ENCODE results near the gene LIPC. TPM values are rescaled to one million over a fixed set of nuclear protein-coding genes. Genes with fewer than 3 reads are reported as not detected.
A peak's percentile ranks its signal among the peaks of the same experiment; 100 is the strongest.

The LIPC gene
- polyA plus RNA-seq, 1 of the 3 experiments (the other 2 are of a cell fraction), result not detected

- TF ChIP-seq, protein P1, sequence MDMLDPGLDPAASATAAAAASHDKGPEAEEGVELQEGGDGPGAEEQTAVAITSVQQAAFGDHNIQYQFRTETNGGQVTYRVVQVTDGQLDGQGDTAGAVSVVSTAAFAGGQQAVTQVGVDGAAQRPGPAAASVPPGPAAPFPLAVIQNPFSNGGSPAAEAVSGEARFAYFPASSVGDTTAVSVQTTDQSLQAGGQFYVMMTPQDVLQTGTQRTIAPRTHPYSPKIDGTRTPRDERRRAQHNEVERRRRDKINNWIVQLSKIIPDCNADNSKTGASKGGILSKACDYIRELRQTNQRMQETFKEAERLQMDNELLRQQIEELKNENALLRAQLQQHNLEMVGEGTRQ (IDR thresholded peaks at IDR 0.05; ENCODE audit: borderline replicate concordance, low read depth, low read length), result no peak
Observed at GRCh38 chr15:58438956-58439355, 7.2 kb downstream of the LIPC start (continued).

- POLR2A ChIA-PET, result no interaction called here
- no peak overlapping the region for H3K4me3 ChIP-seq (ENCODE audit: low read depth in 2 of 2, low read length in 1 of 2)
- 46% methylated on average over 7 of the region's 7 CpGs for WGBS (ENCODE audit: low lambda C conversion rate)
Observed at GRCh38 chr15:58440158-58440910, 8.5 kb downstream of the LIPC start.

More at GRCh38 chr15:58440158-58440910, 8.5 kb downstream of the LIPC start:
- Histone ChIP-seq H2AFZ (ENCODE audit: low read depth) (peak overlapping the region; percentile 72; the same call in 1 of the 2 replicates), H3K9ac (peak overlapping the region; percentile 25; the same call in 1 of the 2 replicates), H3K9me3 (no peaks in the 10 kb centered on the region), H3K9me2 (no peaks in the 10 kb centered on the region), H3K27ac (ENCODE audit: low read depth in 2 of 2, low read length in 1 of 2) (peak overlapping the region in 1 of 2 experiments; percentile 57; a peak in 3 of 4 replicates), H3K4me2 (peak overlapping the region; percentile 61), H3K27me3 (ENCODE audit: insufficient read depth) (no peaks in the 10 kb centered on the region), H3K4me1 (ENCODE audit: control insufficient read depth in 1 of 2, insufficient read depth in 2 of 2, low read depth in 1 of 2, low read length in 1 of 2) (peaks cover 11 to 16% of the 10 kb centered on the region in 2 experiments; a peak in 3 of 4 replicates), H3K36me3 (replicated peaks in 1 of 2; ENCODE audit: control insufficient read depth in 1 of 2, insufficient read depth in 2 of 2, low read length in 1 of 2) (no peaks in the 10 kb centered on the region), H4K20me1 (ENCODE audit: insufficient read depth) (no peaks in the 10 kb centered on the region), H3K79me2 (ENCODE audit: insufficient read depth) (no peaks in the 10 kb centered on the region), H3F3A (replicated peaks; ENCODE audit: insufficient read depth) (no peaks in the 10 kb centered on the region)
- CTCF ChIA-PET, result interaction anchor here (1.0 to 1.4 kb wide), 2 partner anchors 13 to 20 kb away, joined by 3 read pairs; no protein-coding TSS in a partner anchor
- DNase-seq, result no peak
- no peak for TF ChIP-seq TAF1 (IDR thresholded peaks at IDR 0.05; ENCODE audit: borderline replicate concordance, low read depth, low read length)
- no peak for TF ChIP-seq RAD21 (IDR thresholded peaks at IDR 0.05; ENCODE audit: low read length)
- no peak for TF ChIP-seq MXI1 (IDR thresholded peaks at IDR 0.05; ENCODE audit: low read depth, low read length)
- TF ChIP-seq TCF12 (IDR thresholded peaks at IDR 0.05), result peak; percentile 31; the same call in 1 of the 2 replicates
- no peak for TF ChIP-seq NRF1 (IDR thresholded peaks at IDR 0.05; ENCODE audit: low read depth, low read length)
- no peak for TF ChIP-seq YY1 (IDR thresholded peaks at IDR 0.05; ENCODE audit: low read depth)
- TF ChIP-seq MEF2A (IDR thresholded peaks at IDR 0.05; ENCODE audit: borderline replicate concordance, low read depth), result no peak
- no peak for TF ChIP-seq MAX (IDR thresholded peaks at IDR 0.05; ENCODE audit: low read depth)
- TF ChIP-seq, protein P2, sequence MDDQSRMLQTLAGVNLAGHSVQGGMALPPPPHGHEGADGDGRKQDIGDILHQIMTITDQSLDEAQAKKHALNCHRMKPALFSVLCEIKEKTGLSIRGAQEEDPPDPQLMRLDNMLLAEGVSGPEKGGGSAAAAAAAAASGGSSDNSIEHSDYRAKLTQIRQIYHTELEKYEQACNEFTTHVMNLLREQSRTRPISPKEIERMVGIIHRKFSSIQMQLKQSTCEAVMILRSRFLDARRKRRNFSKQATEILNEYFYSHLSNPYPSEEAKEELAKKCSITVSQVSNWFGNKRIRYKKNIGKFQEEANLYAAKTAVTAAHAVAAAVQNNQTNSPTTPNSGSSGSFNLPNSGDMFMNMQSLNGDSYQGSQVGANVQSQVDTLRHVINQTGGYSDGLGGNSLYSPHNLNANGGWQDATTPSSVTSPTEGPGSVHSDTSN (IDR thresholded peaks at IDR 0.05), result no peak
- 0 out of 2 replicates have a peak, but pooled peaks have one; percentile 62 for TF ChIP-seq RXRA (IDR thresholded peaks at IDR 0.05; ENCODE audit: borderline replicate concordance, low read depth)
- no peak for TF ChIP-seq FOXJ3 (CRISPR knock-in tag; IDR thresholded peaks at IDR 0.05)
- no peak for TF ChIP-seq EZH2phosphoT487 (IDR thresholded peaks at IDR 0.05; ENCODE audit: borderline replicate concordance, low read depth)
- TF ChIP-seq CHD2 (IDR thresholded peaks at IDR 0.05; ENCODE audit: low read length, partially characterized antibody), result no peak
- no peak for TF ChIP-seq ELF1 (IDR thresholded peaks at IDR 0.05)
- peak; percentile 11; the same call in 1 of the 2 replicates for TF ChIP-seq FOSL2 (IDR thresholded peaks at IDR 0.05; ENCODE audit: borderline replicate concordance, low read depth)
- TF ChIP-seq SMC3 (IDR thresholded peaks at IDR 0.05; ENCODE audit: low read depth, low read length), result no peak
- TF ChIP-seq JUND (IDR thresholded peaks at IDR 0.05), result peak; percentile 39
- TF ChIP-seq, protein P3, sequence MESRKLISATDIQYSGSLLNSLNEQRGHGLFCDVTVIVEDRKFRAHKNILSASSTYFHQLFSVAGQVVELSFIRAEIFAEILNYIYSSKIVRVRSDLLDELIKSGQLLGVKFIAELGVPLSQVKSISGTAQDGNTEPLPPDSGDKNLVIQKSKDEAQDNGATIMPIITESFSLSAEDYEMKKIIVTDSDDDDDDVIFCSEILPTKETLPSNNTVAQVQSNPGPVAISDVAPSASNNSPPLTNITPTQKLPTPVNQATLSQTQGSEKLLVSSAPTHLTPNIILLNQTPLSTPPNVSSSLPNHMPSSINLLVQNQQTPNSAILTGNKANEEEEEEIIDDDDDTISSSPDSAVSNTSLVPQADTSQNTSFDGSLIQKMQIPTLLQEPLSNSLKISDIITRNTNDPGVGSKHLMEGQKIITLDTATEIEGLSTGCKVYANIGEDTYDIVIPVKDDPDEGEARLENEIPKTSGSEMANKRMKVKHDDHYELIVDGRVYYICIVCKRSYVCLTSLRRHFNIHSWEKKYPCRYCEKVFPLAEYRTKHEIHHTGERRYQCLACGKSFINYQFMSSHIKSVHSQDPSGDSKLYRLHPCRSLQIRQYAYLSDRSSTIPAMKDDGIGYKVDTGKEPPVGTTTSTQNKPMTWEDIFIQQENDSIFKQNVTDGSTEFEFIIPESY (IDR thresholded peaks at IDR 0.05; ENCODE audit: borderline replicate concordance, low read depth), result no peak
- TF ChIP-seq RFX5 (IDR thresholded peaks at IDR 0.05; ENCODE audit: low read length), result no peak
